ENCODE measurements around the gene RAI1. TPM values are rescaled to one million over a fixed set of nuclear protein-coding genes. Genes with fewer than 3 reads are reported as not detected.

The RAI1 gene
- total RNA-seq, 1 donor = 8.9 TPM

GRCh38 chr17:17745476-17746455 lies 64.5 kb downstream of the RAI1 start:
- no peaks in the 10 kb centered on the region for H3K9me3 ChIP-seq (ENCODE audit: low read depth, low read length)
- no peak overlapping the region for H3K4me3 ChIP-seq (ENCODE audit: low read length)
- no peaks in the 10 kb centered on the region for H3K27me3 ChIP-seq (ENCODE audit: insufficient read depth, low read length)
- H3K4me1 ChIP-seq (ENCODE audit: insufficient read depth, low read length) = peaks cover 22% of the 10 kb centered on the region

GRCh38 chr17:17748179-17748578 lies 66.9 kb downstream of the RAI1 start:
- no peaks in the 10 kb centered on the region for H3K9me3 ChIP-seq (ENCODE audit: low read depth, low read length)
- H3K4me1 ChIP-seq (ENCODE audit: insufficient read depth, low read length) = peaks cover 42% of the 10 kb centered on the region
- H3K4me3 ChIP-seq (ENCODE audit: low read length) = no peak overlapping the region

GRCh38 chr17:17748604-17749003 lies 67.3 kb downstream of the RAI1 start:
- Histone ChIP-seq H3K27me3 (ENCODE audit: insufficient read depth, low read length) (no peaks in the 10 kb centered on the region), H3K4me1 (ENCODE audit: insufficient read depth, low read length) (peaks cover 46% of the 10 kb centered on the region), H3K9me3 (ENCODE audit: low read depth, low read length) (no peaks in the 10 kb centered on the region), H3K4me3 (ENCODE audit: low read length) (no peak overlapping the region)

More at GRCh38 chr17:17748179-17748578, 66.9 kb downstream of the RAI1 start:
- no peaks in the 10 kb centered on the region for H3K27me3 ChIP-seq (ENCODE audit: insufficient read depth, low read length)

- Histone ChIP-seq H3K9me3 (ENCODE audit: low read depth, low read length) (no peaks in the 10 kb centered on the region), H3K4me1 (ENCODE audit: insufficient read depth, low read length) (peaks cover 50% of the 10 kb centered on the region), H3K4me3 (ENCODE audit: low read length) (no peak overlapping the region), H3K27me3 (ENCODE audit: insufficient read depth, low read length) (no peaks in the 10 kb centered on the region)
Measured at GRCh38 chr17:17749025-17749772, 67.9 kb downstream of the RAI1 start.

- Histone ChIP-seq H3K4me3 (ENCODE audit: low read length) (no peak overlapping the region), H3K4me1 (ENCODE audit: insufficient read depth, low read length) (peaks cover 56% of the 10 kb centered on the region), H3K27me3 (ENCODE audit: insufficient read depth, low read length) (no peaks in the 10 kb centered on the region), H3K9me3 (ENCODE audit: low read depth, low read length) (no peaks in the 10 kb centered on the region)
Measured at GRCh38 chr17:17749921-17750320, 68.7 kb downstream of the RAI1 start.

- Histone ChIP-seq H3K27me3 (ENCODE audit: insufficient read depth, low read length) (no peaks in the 10 kb centered on the region), H3K4me1 (ENCODE audit: insufficient read depth, low read length) (peaks cover 56% of the 10 kb centered on the region), H3K4me3 (ENCODE audit: low read length) (no peak overlapping the region), H3K9me3 (ENCODE audit: low read depth, low read length) (no peaks in the 10 kb centered on the region)
Measured at GRCh38 chr17:17750881-17751280, 69.6 kb downstream of the RAI1 start.

- Histone ChIP-seq H3K9me3 (ENCODE audit: low read depth, low read length) (no peaks in the 10 kb centered on the region), H3K4me3 (ENCODE audit: low read length) (peak overlapping the region; percentile 41), H3K27me3 (ENCODE audit: insufficient read depth, low read length) (no peaks in the 10 kb centered on the region), H3K4me1 (ENCODE audit: insufficient read depth, low read length) (peaks cover 61% of the 10 kb centered on the region)
Measured at GRCh38 chr17:17751489-17752088, 70.3 kb downstream of the RAI1 start.

GRCh38 chr17:17752089-17752820 lies 71.0 kb downstream of the RAI1 start:
- Histone ChIP-seq H3K4me1 (ENCODE audit: insufficient read depth, low read length) (peaks cover 68% of the 10 kb centered on the region), H3K27me3 (ENCODE audit: insufficient read depth, low read length) (no peaks in the 10 kb centered on the region), H3K9me3 (ENCODE audit: low read depth, low read length) (no peaks in the 10 kb centered on the region), H3K4me3 (ENCODE audit: low read length) (peak overlapping the region; percentile 46)

- peak overlapping the region; percentile 46 for H3K4me3 ChIP-seq (ENCODE audit: low read length)
- no peaks in the 10 kb centered on the region for H3K27me3 ChIP-seq (ENCODE audit: insufficient read depth, low read length)
- peaks cover 74% of the 10 kb centered on the region for H3K4me1 ChIP-seq (ENCODE audit: insufficient read depth, low read length)
- H3K9me3 ChIP-seq (ENCODE audit: low read depth, low read length) = no peaks in the 10 kb centered on the region
Measured at GRCh38 chr17:17752821-17753321, 71.6 kb downstream of the RAI1 start.

GRCh38 chr17:17754719-17755686 lies 73.7 kb downstream of the RAI1 start:
- no peaks in the 10 kb centered on the region for H3K27me3 ChIP-seq (ENCODE audit: insufficient read depth, low read length)
- peaks cover 68% of the 10 kb centered on the region for H3K4me1 ChIP-seq (ENCODE audit: insufficient read depth, low read length)
- no peak overlapping the region for H3K4me3 ChIP-seq (ENCODE audit: low read length)
- H3K9me3 ChIP-seq (ENCODE audit: low read depth, low read length) = no peaks in the 10 kb centered on the region

GRCh38 chr17:17755715-17756114 lies 74.5 kb downstream of the RAI1 start:
- Histone ChIP-seq H3K4me1 (ENCODE audit: insufficient read depth, low read length) (peaks cover 61% of the 10 kb centered on the region), H3K27me3 (ENCODE audit: insufficient read depth, low read length) (no peaks in the 10 kb centered on the region), H3K4me3 (ENCODE audit: low read length) (no peak overlapping the region), H3K9me3 (ENCODE audit: low read depth, low read length) (no peaks in the 10 kb centered on the region)

- no peaks in the 10 kb centered on the region for H3K27me3 ChIP-seq (ENCODE audit: insufficient read depth, low read length)
- no peak overlapping the region for H3K4me3 ChIP-seq (ENCODE audit: low read length)
- H3K9me3 ChIP-seq (ENCODE audit: low read depth, low read length) = no peaks in the 10 kb centered on the region
- peaks cover 48% of the 10 kb centered on the region for H3K4me1 ChIP-seq (ENCODE audit: insufficient read depth, low read length)
Measured at GRCh38 chr17:17757391-17757791, 76.1 kb downstream of the RAI1 start.

GRCh38 chr17:17757956-17758845 lies 76.9 kb downstream of the RAI1 start:
- Histone ChIP-seq H3K27me3 (ENCODE audit: insufficient read depth, low read length) (no peaks in the 10 kb centered on the region), H3K4me1 (ENCODE audit: insufficient read depth, low read length) (peaks cover 40% of the 10 kb centered on the region), H3K9me3 (ENCODE audit: low read depth, low read length) (no peaks in the 10 kb centered on the region), H3K4me3 (ENCODE audit: low read length) (no peak overlapping the region)
